H9 (cell line): ENCODE measurements around the gene SEC61B. TPM values are rescaled to one million over a fixed set of nuclear protein-coding genes. Genes with fewer than 3 reads are reported as not detected.

Experiments
- DNase-seq: peaks from one replicate; pipeline ENCODE4 v3.0.0-alpha.2; 2017
- H2AFZ ChIP-seq: one replicate; pipeline ENCODE4 v1.6.1; 2013; ENCODE audit warnings: mild to moderate bottlenecking, low read length, control low read depth, moderate library complexity
- H2AK5ac ChIP-seq: 2 replicates; pipeline ENCODE4 v1.6.1; 2013; ENCODE audit warnings: low read length, control low read depth, mixed read lengths; ENCODE audit not compliant: insufficient read length
- H2BK120ac ChIP-seq: one replicate; pipeline ENCODE4 v1.6.1; 2013; ENCODE audit warnings: low read depth, mild to moderate bottlenecking, low read length, control low read depth, inconsistent platforms; ENCODE audit not compliant: poor library complexity, severe bottlenecking
- H2BK12ac ChIP-seq: 2 replicates; pipeline ENCODE4 v1.6.1; 2013; ENCODE audit warnings: low read length, control low read depth, mixed read lengths, low read depth; ENCODE audit not compliant: insufficient read length
- H2BK15ac ChIP-seq: 2 replicates; pipeline ENCODE4 v1.6.1; 2013; ENCODE audit warnings: low read depth, low read length, control low read depth
- H2BK20ac ChIP-seq: one replicate; pipeline ENCODE4 v1.6.1; 2013; ENCODE audit warnings: low read depth, mild to moderate bottlenecking, low read length, control low read depth, inconsistent platforms; ENCODE audit not compliant: poor library complexity, severe bottlenecking
- H2BK5ac ChIP-seq: 2 replicates; pipeline ENCODE4 v1.6.1; 2013; ENCODE audit warnings: low read length, control low read depth, mixed read lengths; ENCODE audit not compliant: insufficient read length
- H3K14ac ChIP-seq: 2 replicates; pipeline ENCODE4 v1.6.1; 2013; ENCODE audit warnings: low read length, control low read depth; ENCODE audit not compliant: insufficient read depth
- H3K18ac ChIP-seq: 2 replicates; pipeline ENCODE4 v1.6.1; 2013; ENCODE audit warnings: low read depth, mild to moderate bottlenecking, mixed read lengths, low read length, control low read depth; ENCODE audit not compliant: insufficient read length
- H3K23ac ChIP-seq: 2 replicates; pipeline ENCODE4 v1.6.1; 2013; ENCODE audit warnings: low read length, control low read depth, mixed read lengths, low read depth; ENCODE audit not compliant: insufficient read length
- H3K23me2 ChIP-seq: 2 replicates; pipeline ENCODE4 v1.6.1; 2013; ENCODE audit warnings: low read depth, mild to moderate bottlenecking, mixed read lengths, low read length, control low read depth; ENCODE audit not compliant: insufficient read length, poor library complexity, severe bottlenecking
- H3K27ac ChIP-seq: 2 replicates; pipeline ENCODE4 v1.5.1; 2013; ENCODE audit warnings: low read length, control low read depth, mixed read lengths, low read depth; ENCODE audit not compliant: insufficient read length
- H3K27me3 ChIP-seq: 2 replicates; pipeline ENCODE4 v1.6.1; 2013; ENCODE audit warnings: low read length, control low read depth, inconsistent platforms; ENCODE audit not compliant: insufficient read depth
- H3K4ac ChIP-seq: 2 replicates; pipeline ENCODE4 v1.6.1; 2013; ENCODE audit warnings: low read depth, mild to moderate bottlenecking, control low read depth, inconsistent platforms, low read length, moderate library complexity
- H3K4me1 ChIP-seq: 2 replicates; pipeline ENCODE4 v1.6.1; 2013; ENCODE audit warnings: low read length, control low read depth, inconsistent platforms; ENCODE audit not compliant: insufficient read depth
- H3K4me2 ChIP-seq: 2 replicates; pipeline ENCODE4 v1.6.1; 2013; ENCODE audit warnings: low read length, control low read depth, mixed read lengths; ENCODE audit not compliant: insufficient read length, insufficient read depth
- H3K56ac ChIP-seq: 2 replicates; pipeline ENCODE4 v1.6.1; 2013; ENCODE audit warnings: low read depth, mild to moderate bottlenecking, mixed read lengths, low read length, control low read depth; ENCODE audit not compliant: insufficient read length
- H3K79me1 ChIP-seq: 2 replicates; pipeline ENCODE4 v1.6.1; 2013; ENCODE audit warnings: low read depth, mild to moderate bottlenecking, moderate library complexity, low read length, control low read depth, inconsistent platforms; ENCODE audit not compliant: insufficient read depth, poor library complexity, severe bottlenecking
- H3K79me2 ChIP-seq: 2 replicates; pipeline ENCODE4 v1.6.1; 2013; ENCODE audit warnings: low read length, control low read depth, inconsistent platforms; ENCODE audit not compliant: insufficient read depth
- H3K9ac ChIP-seq: 2 replicates; pipeline ENCODE4 v1.6.1; 2013; ENCODE audit warnings: low read length, control low read depth, mixed read lengths; ENCODE audit not compliant: insufficient read length; ENCODE audit errors: extremely low read depth
- H3K9me3 ChIP-seq: one replicate; pipeline ENCODE4 v1.6.1; 2013; ENCODE audit warnings: low read depth, low read length, inconsistent platforms; ENCODE audit not compliant: control insufficient read depth
- H3T11ph ChIP-seq: one replicate; pipeline ENCODE4 v1.6.1; 2013; ENCODE audit warnings: mild to moderate bottlenecking, low read length, control low read depth, inconsistent platforms
- H4K20me1 ChIP-seq: one replicate; pipeline ENCODE4 v1.6.1; 2013; ENCODE audit not compliant: control insufficient read depth, insufficient read length, insufficient read depth
- H4K5ac ChIP-seq: 2 replicates; pipeline ENCODE4 v1.6.1; 2013; ENCODE audit warnings: low read depth, mild to moderate bottlenecking, mixed read lengths, low read length, control low read depth; ENCODE audit not compliant: insufficient read length
- H4K8ac ChIP-seq: replicated peaks from 2 replicates; pipeline ENCODE4 v1.6.1; 2013; ENCODE audit warnings: low read length, control low read depth, mixed read lengths, low read depth; ENCODE audit not compliant: insufficient read length
- H4K91ac ChIP-seq: 2 replicates; pipeline ENCODE4 v1.6.1; 2013; ENCODE audit warnings: low read depth, mild to moderate bottlenecking, moderate library complexity, mixed read lengths, low read length, control low read depth; ENCODE audit not compliant: insufficient read length
- H3K27ac Mint-ChIP-seq, 3 experiments: 2 replicates in 2 of 3; 3 replicates in 1 of 3; pipeline ENCODE4 v1.8.0; 2020 to 2021; ENCODE audit warnings: mixed read lengths in 3 of 3, mild to moderate bottlenecking in 1 of 3, moderate library complexity in 1 of 3
- H3K27me3 Mint-ChIP-seq: 2 replicates; pipeline ENCODE4 v1.8.0; 2021; ENCODE audit warnings: low read depth, mild to moderate bottlenecking, moderate library complexity, mixed read lengths
- H3K36me3 Mint-ChIP-seq, 3 experiments: 2 replicates in 2 of 3; 3 replicates in 1 of 3; pipeline ENCODE4 v1.8.0; 2020 to 2021; ENCODE audit warnings: low read depth in 3 of 3, mixed read lengths in 3 of 3; ENCODE audit not compliant: insufficient read depth in 1 of 3
- H3K4me1 Mint-ChIP-seq, 2 experiments: 2 replicates each; pipeline ENCODE4 v1.8.0; 2020; ENCODE audit warnings: mixed read lengths in 2 of 2
- H3K4me3 Mint-ChIP-seq, 2 experiments: 2 replicates in 1 of 2; 3 replicates in 1 of 2; pipeline ENCODE4 v1.8.0; 2020 to 2021; ENCODE audit warnings: mild to moderate bottlenecking in 2 of 2, mixed read lengths in 2 of 2, moderate library complexity in 1 of 2
- H3K9me3 Mint-ChIP-seq, 2 experiments: 2 replicates in 1 of 2; 3 replicates in 1 of 2; pipeline ENCODE4 v1.8.0; 2020; ENCODE audit warnings: mild to moderate bottlenecking in 2 of 2, mixed read lengths in 2 of 2, moderate library complexity in 1 of 2
- CTCF ChIP-seq: fragments of 200-600 bp; sonication (generic); conservative IDR thresholded peaks from 3 replicates; pipeline ENCODE4 v1.8.0; 2021; ENCODE audit warnings: antibody characterized with exemption, mild to moderate bottlenecking
- WGBS: extraction: QIAGEN DNeasy Blood & Tissue Kit; methylation state at CpG from one replicate; pipeline ENCODE4 v1.1.7; 2013; ENCODE audit warnings: missing lambda C conversion rate, low lambda C conversion rate, mixed read lengths; ENCODE audit not compliant: insufficient read length; ENCODE audit errors: extremely low coverage; 5-methylcytosine and 5-hydroxymethylcytosine counted together
- total RNA-seq: library from RNA; stranded (reverse); gene quantifications from 2 replicates; pipeline ENCODE4 v1.2.1, GENCODE V29; 2021

Gene SEC61B
- total RNA-seq, 1 experiment from 2014 or later: 142 TPM

- TF ChIP-seq CTCF: no peak
- no peak overlapping the region for H3K4ac ChIP-seq
- no peaks in the 10 kb centered on the region for H3K79me2 ChIP-seq
- no peak overlapping the region for H3T11ph ChIP-seq
- no peak overlapping the region for H4K5ac ChIP-seq
- H4K91ac ChIP-seq: no peak overlapping the region
- H2BK12ac ChIP-seq: no peak overlapping the region
- H2AFZ ChIP-seq: no peak overlapping the region
- H3K79me1 ChIP-seq: no peaks in the 10 kb centered on the region
- no peak overlapping the region for H2BK5ac ChIP-seq
- H3K9me3 ChIP-seq: no peaks in the 10 kb centered on the region
- DNase-seq: no peak
- peaks cover 9 to 10% of the 10 kb centered on the region in 2 experiments for H3K4me1 Mint-ChIP-seq
- H2BK20ac ChIP-seq: no peak overlapping the region
- H3K56ac ChIP-seq: no peak overlapping the region
- H3K4me1 ChIP-seq: no peaks in the 10 kb centered on the region; the same call in 1 of the 2 replicates
- H3K27ac Mint-ChIP-seq: no peak overlapping the region
- no peak overlapping the region for H2AK5ac ChIP-seq
- H3K4me3 Mint-ChIP-seq: no peak overlapping the region
- no peaks in the 10 kb centered on the region for H3K23me2 ChIP-seq
- no peak overlapping the region for H3K23ac ChIP-seq
- no peaks in the 10 kb centered on the region; the same call in 1 of the 2 replicates for H3K27me3 Mint-ChIP-seq
- H3K4me2 ChIP-seq: no peak overlapping the region
- H3K36me3 Mint-ChIP-seq: no peaks in the 10 kb centered on the region; a peak in 1 of 7 replicates
- no peaks in the 10 kb centered on the region; the same call in 1 of the 2 replicates for H3K27me3 ChIP-seq
- H3K14ac ChIP-seq: no peak overlapping the region
- H3K9me3 Mint-ChIP-seq: peaks cover 0 to 2% of the 10 kb centered on the region in 2 experiments; a peak in 2 of 5 replicates
- no peak overlapping the region for H4K8ac ChIP-seq
- H3K18ac ChIP-seq: no peak overlapping the region
- no peaks in the 10 kb centered on the region for H4K20me1 ChIP-seq
- H2BK120ac ChIP-seq: no peak overlapping the region
- no peak overlapping the region for H3K27ac ChIP-seq
- no peak overlapping the region for H3K9ac ChIP-seq
- WGBS: no CpG with 5 or more reads among the region's 2 CpGs
- H2BK15ac ChIP-seq: no peak overlapping the region
These were observed 32.9 kb upstream of the SEC61B start for GRCh38 chr9:99189186-99189585.
